ENCODE data around the gene CELF4. TPM values are rescaled to one million over a fixed set of nuclear protein-coding genes. Genes with fewer than 3 reads are reported as not detected.

CELF4 gene
- total RNA-seq, 2 donors from 2014 or later = 1.4 TPM; not detected in 1

DNA sequence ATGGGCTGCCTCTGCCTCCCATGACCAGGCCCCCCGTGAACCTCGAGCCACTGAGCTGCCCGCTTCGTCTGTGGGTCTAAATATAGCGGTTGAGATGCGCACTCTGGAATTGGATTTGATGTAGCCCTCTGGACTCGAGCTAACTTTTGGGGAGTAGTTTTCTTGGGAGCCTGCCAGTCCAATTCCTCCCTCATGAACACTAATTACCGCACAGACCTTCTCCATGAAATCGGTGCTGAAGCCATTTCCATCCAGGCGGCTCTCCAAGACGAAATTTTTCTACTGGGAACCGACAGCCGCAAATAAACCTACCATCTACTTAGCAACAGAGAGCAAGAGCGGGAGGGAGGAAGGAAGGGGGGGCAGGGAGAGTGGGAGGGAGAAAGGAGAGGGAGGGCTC is 63.6 kb downstream of the CELF4 start:
- intact Hi-C loops (cut with DNase I) = no loop called here
- Histone ChIP-seq H3K27me3 (no peaks in the 10 kb centered on the region), H3K9ac (ENCODE audit: low read depth in 2 of 2, low read length in 2 of 2) (no peak overlapping the region), H3K27ac (no peak overlapping the region), H3K9me3 (no peaks in the 10 kb centered on the region), H3K36me3 (no peaks in the 10 kb centered on the region), H3K4me3 (no peak overlapping the region), H3K4me1 (no peaks in the 10 kb centered on the region)
- DNase-seq = no peak
- TF ChIP-seq, protein P1, sequence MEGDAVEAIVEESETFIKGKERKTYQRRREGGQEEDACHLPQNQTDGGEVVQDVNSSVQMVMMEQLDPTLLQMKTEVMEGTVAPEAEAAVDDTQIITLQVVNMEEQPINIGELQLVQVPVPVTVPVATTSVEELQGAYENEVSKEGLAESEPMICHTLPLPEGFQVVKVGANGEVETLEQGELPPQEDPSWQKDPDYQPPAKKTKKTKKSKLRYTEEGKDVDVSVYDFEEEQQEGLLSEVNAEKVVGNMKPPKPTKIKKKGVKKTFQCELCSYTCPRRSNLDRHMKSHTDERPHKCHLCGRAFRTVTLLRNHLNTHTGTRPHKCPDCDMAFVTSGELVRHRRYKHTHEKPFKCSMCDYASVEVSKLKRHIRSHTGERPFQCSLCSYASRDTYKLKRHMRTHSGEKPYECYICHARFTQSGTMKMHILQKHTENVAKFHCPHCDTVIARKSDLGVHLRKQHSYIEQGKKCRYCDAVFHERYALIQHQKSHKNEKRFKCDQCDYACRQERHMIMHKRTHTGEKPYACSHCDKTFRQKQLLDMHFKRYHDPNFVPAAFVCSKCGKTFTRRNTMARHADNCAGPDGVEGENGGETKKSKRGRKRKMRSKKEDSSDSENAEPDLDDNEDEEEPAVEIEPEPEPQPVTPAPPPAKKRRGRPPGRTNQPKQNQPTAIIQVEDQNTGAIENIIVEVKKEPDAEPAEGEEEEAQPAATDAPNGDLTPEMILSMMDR (IDR thresholded peaks at IDR 0.05) = no peak

DNA sequence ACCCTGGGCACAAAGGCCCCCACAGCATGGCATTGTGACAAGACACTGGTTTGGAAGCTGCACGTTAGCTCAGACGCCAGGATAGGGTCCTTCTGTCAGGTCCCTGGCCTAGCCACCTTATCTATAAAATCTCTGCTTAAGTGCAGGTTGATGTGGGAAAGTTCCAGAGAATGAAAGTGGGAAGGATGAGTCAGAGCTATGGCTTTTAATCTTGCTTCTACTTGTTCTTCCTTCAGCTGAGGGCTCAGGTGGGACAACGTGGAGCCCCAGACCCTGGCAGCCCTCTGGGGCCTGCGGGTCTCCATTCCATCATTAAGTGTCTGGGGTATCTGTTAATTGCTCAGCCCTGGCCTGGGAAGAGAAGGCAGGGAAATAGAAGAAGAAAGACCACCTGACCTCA is 64.5 kb downstream of the CELF4 start:
- no peaks in the 10 kb centered on the region for H3K9me3 ChIP-seq
- no peak for DNase-seq
- H3K27ac ChIP-seq = no peak overlapping the region
- no peaks in the 10 kb centered on the region for H3K4me1 ChIP-seq
- H3K36me3 ChIP-seq = no peaks in the 10 kb centered on the region
- H3K9ac ChIP-seq (ENCODE audit: low read depth in 2 of 2, low read length in 2 of 2) = no peak overlapping the region
- H3K27me3 ChIP-seq = no peaks in the 10 kb centered on the region
- TF ChIP-seq, protein P1 (IDR thresholded peaks at IDR 0.05) = no peak
- intact Hi-C loops (cut with DNase I) = no loop called here
- no peak overlapping the region for H3K4me3 ChIP-seq

DNA sequence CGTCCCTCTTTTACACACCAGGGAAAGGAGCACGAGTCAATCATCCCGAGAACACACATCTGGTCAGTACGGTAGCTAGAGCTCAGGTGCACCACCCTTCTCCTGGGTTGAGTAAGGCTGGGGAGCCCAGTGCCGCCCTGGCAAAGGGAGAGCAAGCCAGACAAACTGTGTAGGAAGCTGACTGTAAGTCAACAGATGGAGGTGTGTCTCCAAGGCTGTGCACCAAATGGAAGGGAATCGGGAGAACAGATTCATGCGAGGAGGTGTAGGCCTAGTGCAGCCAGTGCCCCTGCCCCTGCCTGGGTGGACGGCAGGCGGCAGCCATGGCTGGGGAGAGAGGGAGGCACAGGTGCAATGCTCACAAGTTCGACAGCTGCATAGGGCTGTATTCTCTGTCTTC is 65.7 kb downstream of the CELF4 start:
- no peaks in the 10 kb centered on the region for H3K9me3 ChIP-seq
- intact Hi-C loops (cut with DNase I) = no loop called here
- DNase-seq = no peak
- H3K9ac ChIP-seq (ENCODE audit: low read depth in 2 of 2, low read length in 2 of 2) = no peak overlapping the region
- no peaks in the 10 kb centered on the region for H3K36me3 ChIP-seq
- H3K4me3 ChIP-seq = no peak overlapping the region
- no peak overlapping the region for H3K27ac ChIP-seq
- TF ChIP-seq, protein P1 (IDR thresholded peaks at IDR 0.05) = no peak
- no peaks in the 10 kb centered on the region for H3K27me3 ChIP-seq
- no peaks in the 10 kb centered on the region for H3K4me1 ChIP-seq

DNA sequence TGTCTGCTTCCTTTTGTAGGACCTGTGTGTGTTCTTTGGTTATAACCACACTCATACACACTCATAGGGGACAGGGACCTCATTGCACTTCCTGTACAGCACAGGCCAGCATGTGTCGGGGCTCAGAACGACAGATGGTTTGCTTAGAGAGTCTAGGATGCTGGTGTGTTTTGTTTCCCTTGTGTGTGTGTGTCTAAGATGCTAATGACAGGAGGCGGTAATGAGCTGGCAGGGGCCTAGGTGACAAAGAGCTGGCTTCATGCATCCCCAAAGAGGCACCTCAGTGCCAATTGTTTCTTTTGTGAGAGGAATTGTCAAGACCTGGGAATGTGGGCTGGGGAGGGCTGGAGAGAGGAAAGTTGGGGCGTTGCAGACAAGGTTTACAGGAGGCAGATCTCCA is 66.6 kb downstream of the CELF4 start:
- Histone ChIP-seq H3K9ac (ENCODE audit: low read depth in 2 of 2, low read length in 2 of 2) (no peak overlapping the region), H3K4me3 (no peak overlapping the region), H3K9me3 (no peaks in the 10 kb centered on the region), H3K27me3 (no peaks in the 10 kb centered on the region), H3K4me1 (no peaks in the 10 kb centered on the region), H3K27ac (no peak overlapping the region), H3K36me3 (no peaks in the 10 kb centered on the region)
- intact Hi-C loops (cut with DNase I) = no loop called here
- TF ChIP-seq, protein P1 (IDR thresholded peaks at IDR 0.05) = no peak
- no peak for DNase-seq

DNA sequence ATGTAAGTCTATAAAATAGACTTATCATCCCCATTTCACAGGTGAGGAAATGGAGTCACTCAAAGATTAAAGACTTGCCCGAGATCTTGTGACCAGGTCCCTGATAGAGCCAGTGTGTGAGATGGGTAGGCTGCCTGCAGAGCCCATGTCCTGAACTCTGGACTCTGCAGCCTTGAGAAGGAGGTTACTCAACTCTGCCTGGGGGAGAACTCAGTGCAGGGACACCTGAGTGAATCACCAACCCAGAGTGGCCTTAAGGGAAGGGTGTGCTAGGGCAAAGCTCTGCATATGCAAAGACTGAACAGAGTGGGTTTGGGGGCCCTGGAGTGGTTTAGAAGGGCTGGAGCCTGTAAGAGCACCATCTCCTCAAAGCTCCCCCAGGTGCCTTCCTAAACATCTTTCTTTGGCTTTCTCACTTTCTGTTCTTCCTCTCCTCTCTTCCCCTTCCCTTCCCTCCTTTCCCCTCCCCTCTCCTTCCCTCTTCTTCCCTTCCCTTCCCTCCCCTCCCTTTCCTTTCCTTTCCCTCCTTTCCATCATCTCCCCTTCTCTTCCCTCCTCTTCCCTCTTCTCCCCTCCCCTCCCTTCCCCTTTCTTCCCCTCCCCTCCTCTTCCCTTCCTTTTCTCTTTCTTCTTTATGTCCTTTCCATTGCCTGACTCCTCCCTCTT is 67.6 kb downstream of the CELF4 start:
- TF ChIP-seq, protein P1 (IDR thresholded peaks at IDR 0.05) = no peak
- Histone ChIP-seq H3K4me3 (no peak overlapping the region), H3K27me3 (no peaks in the 10 kb centered on the region), H3K9me3 (no peaks in the 10 kb centered on the region), H3K4me1 (no peaks in the 10 kb centered on the region), H3K36me3 (no peaks in the 10 kb centered on the region), H3K27ac (no peak overlapping the region), H3K9ac (ENCODE audit: low read depth in 2 of 2, low read length in 2 of 2) (no peak overlapping the region)
- DNase-seq = no peak
- intact Hi-C loops (cut with DNase I) = no loop called here

Measured in colonic mucosa (tissue), 4 donors.